GM21723 (cell line): ENCODE data around the gene NCKAP1.
"Not testable (repeated sequence)": the region's sequence is repeated elsewhere in the genome, so short reads cannot be mapped to it uniquely, and the experiment has no call there.

Source experiments
- ATAC-seq: cut with Tn5 transposase; IDR thresholded peaks from one replicate; pipeline ENCODE4 v1.9.1; 2021; ENCODE audit warnings: mild to moderate bottlenecking, moderate library complexity; ENCODE audit not compliant: unreplicated experiment

The NCKAP1 gene

DNA sequence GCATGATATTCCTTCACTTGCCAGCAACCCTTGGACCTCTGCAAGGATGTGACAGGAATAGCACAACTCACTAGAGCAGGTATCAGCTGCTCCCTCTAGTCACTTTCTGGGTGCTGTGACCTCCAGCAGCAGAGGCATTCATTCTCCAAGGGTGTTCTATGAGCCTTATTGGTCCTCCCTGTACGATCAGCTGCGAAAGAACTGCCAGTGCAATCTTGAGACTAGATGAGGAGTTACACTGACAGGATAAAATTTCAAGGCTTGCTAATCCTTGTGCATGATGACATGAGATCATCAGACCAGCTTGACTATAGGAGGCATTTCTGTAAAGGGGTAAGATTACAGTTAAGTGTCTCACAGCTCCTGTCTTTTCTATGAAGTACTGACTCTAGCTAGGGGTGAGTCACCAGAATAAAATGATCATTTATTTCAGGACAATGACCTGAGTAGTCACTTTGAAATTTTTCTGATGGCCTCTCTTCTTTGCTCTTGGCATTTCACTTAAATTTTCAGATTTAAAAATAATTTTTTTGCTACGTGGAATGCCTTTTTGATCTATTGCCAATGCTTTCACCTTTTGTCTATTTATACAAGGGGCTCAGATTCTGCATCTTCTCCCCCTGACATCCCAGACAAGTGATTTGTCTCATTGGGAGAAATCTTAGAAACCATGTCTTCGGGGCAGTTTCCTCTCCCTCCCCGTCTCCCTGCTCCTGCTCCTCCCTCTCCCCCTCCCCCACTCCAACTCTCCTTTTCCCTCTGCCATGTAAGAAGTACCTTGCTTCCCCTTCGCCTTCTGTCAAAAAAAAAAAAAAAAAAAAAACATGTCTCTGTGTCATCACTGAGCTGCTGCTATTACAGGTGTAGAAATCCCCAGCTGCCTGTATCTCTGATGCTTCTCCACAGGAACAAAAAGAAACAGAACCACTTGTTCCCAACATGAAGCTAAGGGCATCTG is 122.6 kb downstream of the NCKAP1 start:
- no peak for ATAC-seq

DNA sequence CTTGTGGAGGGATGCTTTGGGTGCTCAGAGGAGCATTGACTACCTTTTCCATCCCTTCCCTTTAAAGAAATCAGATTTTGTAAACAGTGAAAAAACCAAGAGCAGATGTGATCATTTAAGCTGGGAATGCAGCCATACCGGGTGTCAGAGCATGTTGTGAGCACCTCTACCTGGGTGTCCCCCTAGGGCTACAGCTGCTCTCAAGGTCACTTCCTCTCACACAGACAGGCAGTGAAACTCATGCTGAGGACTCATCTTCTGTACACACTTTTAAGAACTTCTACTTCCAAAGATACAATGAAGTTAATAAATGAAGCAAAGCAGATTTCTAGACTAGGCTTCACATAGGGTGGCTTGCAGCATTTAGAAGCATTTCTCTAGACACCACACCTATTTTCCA is 123.4 kb downstream of the NCKAP1 start:
- no peak for ATAC-seq

DNA sequence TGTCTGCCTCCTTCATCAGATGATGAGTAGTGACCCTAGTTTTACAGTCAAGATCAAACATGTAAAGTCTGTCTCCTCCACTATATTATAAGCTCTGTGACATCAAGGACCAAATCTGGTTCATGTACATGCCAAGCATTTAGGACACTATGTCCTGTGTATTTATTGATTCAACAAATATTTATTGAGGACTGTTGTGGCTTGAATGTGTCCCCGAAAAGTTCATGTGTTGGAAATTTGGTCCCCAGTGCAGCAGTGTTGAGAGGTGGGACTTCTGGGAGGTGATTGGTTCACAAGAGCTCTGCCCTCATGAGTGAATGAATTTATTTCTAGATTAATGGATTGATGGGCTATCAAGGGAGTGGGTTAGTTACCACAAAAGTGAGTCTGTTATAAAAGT is 125.2 kb downstream of the NCKAP1 start:
- no peak for ATAC-seq

DNA sequence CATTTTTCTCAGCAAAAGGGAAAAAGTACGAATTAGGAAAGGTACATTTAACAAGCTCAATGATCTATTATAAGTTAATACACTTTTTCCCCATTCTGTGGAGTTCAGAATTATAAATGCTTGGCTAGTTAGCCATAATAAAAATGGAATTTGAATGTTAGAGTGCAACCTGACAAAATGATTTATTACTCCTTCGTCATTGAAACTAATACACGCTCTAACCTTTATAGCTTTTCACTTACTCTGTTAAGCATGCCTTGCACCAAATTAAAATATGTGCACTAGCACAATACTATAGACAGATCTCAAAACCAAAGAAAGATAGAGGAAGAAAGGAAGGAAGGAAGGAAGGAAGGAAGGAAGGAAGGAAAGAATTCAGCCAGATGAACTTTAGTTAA is 125.7 kb downstream of the NCKAP1 start:
- ATAC-seq = no peak

DNA sequence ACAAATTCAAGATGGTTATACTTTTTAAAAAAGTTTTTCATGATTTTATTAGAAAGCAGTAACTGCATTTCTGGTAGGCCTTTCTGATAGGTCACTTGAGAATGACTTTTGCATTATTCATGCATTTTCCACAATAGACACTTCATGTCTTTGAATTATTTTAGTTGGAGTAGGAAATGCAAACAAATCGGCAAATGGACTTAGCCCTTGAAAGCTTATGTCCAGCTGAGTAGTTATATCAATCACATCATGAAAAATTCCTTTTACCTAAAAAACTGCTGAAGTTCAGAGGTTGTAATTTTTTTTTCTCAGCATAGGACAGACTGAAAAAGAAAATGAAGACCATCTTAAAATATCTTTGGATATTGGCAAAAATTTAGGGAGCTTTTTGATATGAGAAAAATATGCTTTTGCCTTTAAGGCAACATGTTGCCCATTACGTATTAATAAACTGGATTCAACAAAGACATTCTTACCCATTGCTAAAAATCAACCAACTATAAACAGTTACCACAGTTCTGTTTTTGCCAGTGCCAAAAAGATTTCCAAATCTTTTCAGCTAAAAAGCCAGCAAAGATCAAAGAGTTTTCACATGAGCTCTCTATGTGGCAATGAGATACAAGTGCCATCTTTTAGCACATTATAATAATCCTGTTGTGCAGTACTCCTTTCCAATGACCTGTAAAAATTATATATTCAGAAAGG is 126.3 kb downstream of the NCKAP1 start:
- ATAC-seq = no peak

DNA sequence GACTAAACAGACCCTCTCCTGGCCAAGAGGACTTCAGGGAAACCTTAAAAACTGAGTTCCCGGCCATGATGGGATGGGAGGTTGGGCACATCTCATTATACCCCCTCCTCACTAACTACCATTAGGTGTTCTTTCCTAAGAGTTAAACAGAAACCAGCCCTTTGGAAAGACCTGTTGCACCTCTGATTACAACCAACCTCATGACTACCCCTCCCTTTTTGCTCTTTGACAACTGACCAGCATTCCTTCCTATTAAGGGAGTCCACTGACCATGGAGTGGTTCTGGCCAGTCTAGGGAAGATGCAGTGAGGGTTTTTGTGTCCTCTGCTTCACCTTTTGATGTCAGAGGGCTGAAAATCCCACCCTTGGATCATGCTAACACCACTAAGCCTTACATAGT is 127.3 kb downstream of the NCKAP1 start:
- no peak for ATAC-seq

DNA sequence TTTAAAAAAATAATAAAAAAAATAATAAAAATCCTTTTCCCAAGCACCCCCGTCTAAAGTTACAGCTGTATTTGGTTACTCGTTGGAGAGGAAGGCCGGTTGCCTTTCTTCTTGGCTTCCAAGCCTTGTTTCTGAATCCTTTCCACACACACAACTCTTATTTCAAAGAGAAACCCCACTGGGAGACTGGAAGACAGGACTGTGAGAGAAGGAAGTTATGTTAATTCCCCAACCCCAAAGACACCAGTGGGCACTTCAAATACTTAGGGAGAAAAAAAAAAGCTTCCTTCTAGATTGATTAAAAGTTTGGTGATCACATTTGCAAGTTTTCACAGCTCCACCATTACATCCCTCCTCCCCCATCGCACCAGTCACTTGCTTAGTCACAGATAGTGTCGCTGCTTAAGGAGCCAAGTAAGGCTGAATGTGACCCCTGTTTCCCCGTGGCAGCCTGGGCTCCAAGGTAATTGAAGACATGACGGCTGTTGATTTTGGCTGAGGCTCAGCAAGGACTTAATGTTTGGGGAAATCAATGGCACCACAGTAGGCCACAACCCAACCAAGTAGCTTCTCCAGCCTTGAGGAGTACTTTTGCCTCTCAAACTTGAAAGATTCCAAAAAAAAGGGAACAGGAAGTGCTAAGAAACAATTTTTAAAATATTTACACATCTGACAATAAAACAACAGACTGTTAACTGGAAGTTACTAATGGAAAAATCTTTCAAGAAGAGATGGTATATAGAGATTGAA is 131.0 kb downstream of the NCKAP1 start:
- ATAC-seq = no peak

DNA sequence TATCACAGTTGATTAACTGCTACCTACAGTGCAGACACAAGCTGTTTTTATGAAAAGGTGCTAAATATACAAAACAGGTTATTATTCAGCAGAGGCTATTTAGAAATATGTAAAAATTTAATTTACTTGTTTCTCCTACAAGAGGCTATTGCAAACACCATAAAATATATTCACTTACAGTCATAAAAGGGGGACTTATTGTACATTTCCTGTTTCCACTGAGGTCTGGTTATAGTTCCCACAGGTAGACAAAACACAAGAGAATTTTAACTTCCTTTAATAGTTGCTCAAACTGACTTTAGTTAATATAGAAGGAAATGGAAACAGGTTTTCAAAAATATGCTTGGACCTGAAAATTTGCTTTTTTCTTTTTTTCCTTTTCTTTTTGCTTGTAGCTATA is 131.8 kb downstream of the NCKAP1 start:
- ATAC-seq = no peak

DNA sequence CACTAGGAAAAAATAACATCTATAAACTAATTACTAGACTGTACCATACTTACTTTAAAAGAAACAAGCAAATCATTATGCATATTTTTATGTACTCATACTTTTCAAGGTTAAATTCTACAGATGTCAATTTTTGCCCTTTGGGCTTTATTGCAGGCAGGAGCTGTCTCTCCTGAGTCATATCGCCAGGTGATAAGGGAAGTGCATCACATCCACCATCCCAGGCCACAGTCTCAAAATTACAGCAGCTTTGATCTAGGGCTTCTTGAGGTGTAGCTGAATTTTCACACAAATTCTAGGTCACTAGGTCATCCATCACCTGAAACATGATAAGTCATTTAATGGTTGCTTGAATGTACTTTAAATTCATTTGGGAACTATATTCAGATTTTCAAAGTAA is 133.4 kb downstream of the NCKAP1 start:
- no peak for ATAC-seq

DNA sequence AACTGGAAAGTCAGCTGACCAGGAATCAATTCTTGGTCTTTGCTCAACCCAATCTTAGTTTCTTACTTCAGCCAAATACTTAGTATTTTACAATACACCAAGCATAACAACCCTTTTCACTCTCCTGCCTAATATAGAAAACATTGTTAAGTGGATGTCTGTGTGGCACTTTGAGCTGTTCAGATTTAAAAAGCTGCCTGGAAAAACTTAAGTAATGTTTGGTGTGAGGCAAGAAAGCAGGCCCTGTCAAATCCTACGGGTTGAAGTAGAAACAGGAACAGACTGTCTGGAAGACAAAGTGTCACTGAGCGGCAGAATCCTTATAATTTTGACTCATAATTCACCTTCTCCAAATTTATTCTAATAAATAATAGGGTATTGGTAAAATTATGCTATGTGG is 134.7 kb downstream of the NCKAP1 start:
- no peak for ATAC-seq

DNA sequence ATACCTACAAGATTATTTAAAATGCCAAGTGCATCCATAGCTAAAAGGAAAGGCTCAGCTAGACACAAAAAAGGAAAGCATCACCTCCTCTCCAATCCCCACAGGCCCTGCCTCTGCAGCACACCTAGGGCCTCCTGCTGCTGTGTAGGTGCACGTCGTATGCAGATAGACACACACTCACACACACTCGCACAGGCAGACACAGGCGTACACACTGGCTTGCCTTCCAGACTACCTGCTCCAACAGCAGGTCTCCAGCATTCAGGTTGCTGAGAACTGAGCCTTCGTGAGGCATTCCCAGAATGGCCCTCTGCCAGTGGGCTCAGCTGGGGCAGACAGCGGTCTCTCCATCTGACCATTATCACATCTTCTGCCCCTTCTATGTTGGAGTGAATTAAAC is 136.5 kb downstream of the NCKAP1 start:
- no peak for ATAC-seq

DNA sequence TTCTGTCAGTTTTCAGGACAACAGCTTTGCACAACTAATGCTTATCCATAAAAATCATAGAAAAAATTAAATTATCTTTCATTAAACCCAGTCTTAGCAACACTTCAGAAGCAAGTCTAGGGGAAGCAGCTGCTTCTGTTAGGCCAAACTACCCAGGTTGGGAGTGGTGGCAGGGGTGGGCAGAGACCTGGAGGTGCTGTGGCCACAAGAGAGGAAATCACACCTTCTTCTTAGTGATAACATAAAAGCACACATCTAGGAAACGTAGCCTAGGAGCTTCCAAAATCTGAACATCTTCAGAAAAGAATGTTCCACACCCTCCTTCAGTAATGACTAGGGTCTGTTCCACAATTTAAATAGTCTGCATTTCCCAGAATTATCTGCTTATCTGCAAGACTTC is 139.5 kb downstream of the NCKAP1 start:
- ATAC-seq = no peak

DNA sequence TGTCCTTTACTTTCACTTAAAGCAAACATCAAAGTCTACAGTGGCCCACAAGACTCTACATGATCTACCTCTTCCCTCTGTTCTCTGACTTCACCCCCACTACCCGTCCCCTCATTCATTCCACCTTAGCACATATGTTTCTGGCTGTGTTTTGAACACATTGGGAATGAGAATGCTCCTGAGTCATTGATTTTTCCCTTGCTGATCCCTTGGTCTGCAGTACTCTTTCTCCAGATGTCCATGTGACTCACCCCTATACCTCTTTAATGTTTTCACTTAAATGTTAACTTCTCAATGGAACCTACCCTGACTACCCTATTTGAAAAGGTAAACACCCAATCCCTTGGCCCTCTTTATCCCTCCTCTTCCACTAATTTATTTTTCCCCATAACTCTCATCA is 141.1 kb downstream of the NCKAP1 start:
- no peak for ATAC-seq

DNA sequence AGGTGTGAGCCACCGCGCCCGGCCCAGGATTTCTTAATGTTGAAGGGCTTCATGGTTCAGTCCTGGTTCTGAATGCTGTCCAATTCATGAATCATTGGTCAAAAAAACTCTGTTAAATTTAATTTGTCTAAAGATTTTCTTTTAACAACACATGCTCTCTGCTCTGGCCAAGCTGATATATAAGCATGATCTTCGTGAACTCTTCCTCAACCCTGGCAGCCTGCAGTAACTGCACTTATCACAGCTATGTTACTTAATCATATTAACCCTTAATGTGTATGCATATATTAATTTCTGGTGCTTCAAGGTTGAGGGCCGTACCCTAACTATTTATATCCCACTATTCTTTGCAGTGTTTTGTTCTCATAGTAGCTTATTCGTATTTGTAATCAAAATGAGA is 142.5 kb downstream of the NCKAP1 start:
- ATAC-seq = no peak

DNA sequence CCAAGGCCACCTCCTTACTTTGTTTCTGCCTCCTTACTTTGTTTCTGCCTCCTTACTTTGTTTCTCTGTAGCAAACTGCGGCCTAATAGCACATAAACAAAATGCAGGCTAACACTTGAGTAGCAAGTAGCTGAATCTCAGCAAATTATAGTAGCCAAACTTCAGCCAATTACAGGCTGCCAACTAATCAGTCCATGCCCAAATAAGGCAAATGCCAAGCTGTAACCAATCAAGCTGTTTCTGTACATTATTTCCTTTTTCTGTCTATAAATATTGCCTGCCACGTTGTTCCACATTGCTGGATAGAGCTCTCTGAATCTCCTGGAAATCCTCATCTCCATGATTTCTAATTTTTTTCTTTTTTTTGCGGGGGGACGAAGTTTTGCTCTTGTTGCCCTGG is 143.1 kb downstream of the NCKAP1 start:
- ATAC-seq = no peak

DNA sequence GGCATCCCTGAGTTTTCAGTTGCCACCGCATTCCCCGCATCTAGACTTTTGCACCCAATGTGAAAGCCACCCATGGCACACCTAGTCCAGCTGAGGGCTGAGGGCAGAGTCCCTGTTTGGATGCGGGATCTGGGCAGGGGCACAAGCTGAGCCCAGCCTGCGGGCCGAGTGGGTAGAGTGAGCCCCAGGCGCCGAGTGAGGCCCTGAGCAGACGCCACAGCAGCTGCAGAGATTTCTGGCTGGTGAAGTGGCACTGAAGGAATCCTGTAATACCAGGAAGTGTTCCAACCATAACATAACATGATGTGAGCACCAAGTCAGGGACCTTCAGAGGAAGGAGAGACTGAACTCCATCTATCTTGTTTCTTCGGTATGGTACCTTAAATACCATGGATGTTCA is 144.1 kb downstream of the NCKAP1 start:
- no peak for ATAC-seq

DNA sequence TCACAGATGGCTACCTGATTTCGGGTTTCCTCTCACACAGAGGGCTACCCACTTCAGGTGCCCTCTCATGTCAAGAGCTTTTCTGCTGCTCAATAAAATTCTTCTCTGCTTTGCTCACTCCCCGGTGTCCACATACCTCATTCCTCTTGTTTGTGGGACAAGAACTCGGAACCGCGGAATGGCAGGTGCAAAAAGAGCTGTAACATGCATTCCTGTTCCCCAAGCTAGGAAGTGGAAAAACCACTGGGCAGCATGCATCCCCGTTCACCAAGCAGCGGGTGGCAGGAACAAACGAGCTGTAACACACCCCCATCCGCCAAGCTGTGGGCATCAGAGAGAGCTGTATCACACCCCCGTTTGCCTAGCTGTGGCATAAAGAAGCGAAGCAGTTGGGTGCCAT is 144.6 kb downstream of the NCKAP1 start:
- ATAC-seq = no peak

DNA sequence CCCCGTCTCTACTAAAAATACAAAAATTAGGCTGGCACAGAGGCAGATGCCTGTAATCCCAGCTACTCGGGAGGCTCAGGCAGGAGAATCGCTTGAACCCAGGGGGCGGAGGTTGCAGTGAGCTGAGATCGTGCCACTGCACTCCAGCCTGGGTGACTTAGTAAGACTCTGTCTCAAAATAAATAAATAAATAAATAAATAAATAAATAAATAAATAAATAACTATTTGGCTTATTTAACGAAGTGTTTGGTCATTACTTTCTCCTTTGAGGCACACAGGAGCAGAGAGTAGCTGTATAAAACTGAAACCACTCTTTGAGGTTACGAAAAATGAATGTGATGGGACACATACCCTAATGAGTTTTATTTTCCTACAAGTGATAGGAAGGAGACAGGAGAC is 145.2 kb downstream of the NCKAP1 start:
- not testable (repeated sequence) for ATAC-seq

DNA sequence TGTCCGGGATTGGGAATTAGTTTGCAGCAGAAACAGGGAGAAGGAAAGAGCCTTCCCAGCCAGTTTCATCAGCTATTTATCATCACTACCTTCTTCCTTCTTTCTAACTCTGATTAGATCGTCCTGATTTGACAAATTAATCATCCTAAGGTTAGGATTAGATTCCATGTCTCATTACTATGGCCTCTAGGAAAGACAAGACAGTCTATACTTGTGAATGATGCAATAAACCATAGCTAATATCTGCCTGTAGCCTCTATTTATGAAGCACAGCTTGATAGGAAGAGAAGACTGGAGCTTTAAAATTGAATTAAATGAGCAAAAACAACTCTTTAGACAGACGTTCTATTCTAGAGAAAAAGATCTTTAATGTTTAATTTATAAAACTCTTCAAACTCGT is 146.6 kb downstream of the NCKAP1 start:
- no peak for ATAC-seq

DNA sequence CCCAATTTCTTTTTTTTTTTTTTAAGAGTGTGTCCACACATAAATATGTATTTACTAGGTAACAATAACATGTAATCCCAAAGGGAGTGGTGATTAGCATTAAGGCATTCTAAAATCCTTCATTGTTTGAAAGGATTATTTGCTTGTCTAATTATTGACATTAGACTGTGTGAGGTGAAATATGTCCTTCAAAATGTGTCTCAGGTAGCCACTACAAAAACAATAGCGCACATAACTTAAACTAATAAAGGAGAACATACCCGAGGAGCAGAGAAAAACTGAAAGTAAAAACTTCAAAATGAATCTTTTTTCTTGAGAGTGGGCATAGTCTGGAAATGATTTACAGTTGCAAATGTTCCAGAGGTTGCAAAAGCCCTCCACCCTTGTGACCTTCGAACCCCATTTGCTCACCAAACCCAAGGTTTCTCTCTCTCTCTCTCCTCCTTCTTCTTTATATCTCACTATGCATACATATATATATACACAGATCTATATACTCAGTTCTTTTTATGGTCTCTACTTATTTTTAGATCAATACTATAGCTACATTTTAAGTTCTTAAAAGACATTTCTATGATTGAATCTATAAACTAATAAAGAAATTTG is 147.4 kb downstream of the NCKAP1 start:
- no peak for ATAC-seq

DNA sequence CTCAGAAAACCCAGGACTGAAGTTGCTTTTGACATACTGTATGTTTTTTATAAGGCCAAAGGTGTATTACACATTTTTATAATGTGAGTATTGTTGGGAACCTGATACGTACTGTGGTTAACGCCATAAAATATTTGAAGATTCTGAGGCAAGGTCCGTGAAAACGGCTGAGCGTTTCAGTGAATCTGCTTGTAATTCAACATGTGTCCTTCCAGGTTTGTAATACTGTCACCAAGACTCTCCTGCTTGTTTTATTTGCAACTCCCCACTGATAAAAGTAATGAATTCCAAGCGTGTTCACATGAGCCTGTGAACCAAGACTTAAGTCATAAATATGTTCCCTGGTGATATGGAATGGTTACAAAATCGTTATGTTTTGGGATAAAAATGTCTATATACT is 148.0 kb downstream of the NCKAP1 start:
- no peak for ATAC-seq
